Cardiac fibroblast (primary cell): ENCODE measurements around the gene CDC20B.

Source experiments
- DNase-seq, 2 donors: peaks; one replicate each; pipeline versions ENCODE4 v3.0.0 to v3.0.0-alpha.2; 2010; ENCODE audit warnings: low read depth in 2 of 2
- H3K4me3 ChIP-seq, 2 donors: replicated peaks in 1 of 2; 1 replicate in 1 of 2; 2 replicates in 1 of 2; pipeline ENCODE4 v1.5.1; 2011; ENCODE audit warnings: low read depth in 2 of 2, low read length in 2 of 2, mild to moderate bottlenecking in 2 of 2, moderate library complexity in 1 of 2
- TF ChIP-seq, protein P1 (sequence below): IDR thresholded peaks from one replicate; pipeline ENCODE4 v1.5.1; 2011; ENCODE audit warnings: low read depth, mild to moderate bottlenecking, low read length, inconsistent platforms

The CDC20B gene, protein sequence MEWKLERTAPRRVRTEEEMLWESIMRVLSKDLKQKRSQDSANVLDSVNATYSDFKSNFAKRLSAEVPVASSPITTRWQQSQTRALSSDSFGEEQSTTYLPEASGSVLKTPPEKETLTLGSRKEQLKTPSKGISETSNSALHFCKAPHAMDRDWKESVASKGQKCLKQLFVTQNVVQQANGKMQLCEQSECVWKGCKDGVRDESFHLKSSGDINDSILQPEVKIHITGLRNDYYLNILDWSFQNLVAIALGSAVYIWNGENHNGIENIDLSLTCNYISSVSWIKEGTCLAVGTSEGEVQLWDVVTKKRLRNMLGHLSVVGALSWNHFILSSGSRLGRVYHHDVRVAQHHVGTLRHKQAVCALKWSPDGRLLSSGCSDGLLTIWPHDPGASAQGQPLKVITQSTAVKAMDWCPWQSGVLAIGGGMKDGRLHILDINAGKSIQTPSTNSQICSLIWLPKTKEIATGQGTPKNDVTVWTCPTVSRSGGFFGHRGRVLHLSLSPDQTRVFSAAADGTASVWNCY

DNA sequence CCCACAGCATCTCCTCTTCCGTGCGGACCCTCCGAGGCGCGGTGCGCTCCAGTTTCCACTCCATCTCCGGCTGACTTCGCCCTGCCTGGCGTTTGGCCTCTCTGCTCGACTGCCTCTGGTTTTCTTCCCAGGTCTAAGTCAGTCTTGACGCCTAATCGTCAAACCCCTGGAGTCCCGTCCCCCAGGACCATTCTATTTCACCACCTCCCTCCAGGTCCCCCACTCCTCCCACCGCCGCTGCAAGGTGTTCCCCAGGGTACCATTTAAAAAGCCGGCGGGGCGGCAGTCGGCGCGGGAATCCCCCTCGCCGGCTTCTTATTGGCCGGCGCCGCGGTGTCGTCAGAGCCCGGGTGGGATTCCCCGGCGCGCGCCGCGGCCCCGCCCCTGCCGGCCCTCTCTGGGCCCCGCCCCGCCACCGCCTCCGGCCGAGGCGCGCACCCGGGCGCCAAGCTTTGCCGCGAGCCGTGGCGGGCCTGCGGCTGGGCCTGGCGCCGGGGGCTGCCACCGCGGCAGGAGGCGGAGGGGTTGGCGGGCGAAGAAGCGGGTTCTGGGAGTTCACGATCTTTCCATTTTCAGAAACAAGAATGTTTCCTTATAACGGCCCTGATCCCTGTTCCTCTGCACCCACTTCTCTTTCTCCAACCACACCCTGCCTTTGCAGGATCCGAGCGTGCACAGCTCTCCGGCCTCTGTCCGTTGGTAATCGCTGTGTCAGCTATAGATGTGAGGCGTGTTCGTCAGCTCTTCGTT is at the start of gene CDC20B:
Gene CDC20B, minus strand, starts transcription at position 241 of the 750 bp plus-strand sequence. Its CDS starts 177 bp downstream, at position 64.
- DNase-seq = peak; percentile 66 to 70
- H3K4me3 ChIP-seq = peak within 1 kb of the TSS; percentile 52 to 59
- TF ChIP-seq, protein P1, sequence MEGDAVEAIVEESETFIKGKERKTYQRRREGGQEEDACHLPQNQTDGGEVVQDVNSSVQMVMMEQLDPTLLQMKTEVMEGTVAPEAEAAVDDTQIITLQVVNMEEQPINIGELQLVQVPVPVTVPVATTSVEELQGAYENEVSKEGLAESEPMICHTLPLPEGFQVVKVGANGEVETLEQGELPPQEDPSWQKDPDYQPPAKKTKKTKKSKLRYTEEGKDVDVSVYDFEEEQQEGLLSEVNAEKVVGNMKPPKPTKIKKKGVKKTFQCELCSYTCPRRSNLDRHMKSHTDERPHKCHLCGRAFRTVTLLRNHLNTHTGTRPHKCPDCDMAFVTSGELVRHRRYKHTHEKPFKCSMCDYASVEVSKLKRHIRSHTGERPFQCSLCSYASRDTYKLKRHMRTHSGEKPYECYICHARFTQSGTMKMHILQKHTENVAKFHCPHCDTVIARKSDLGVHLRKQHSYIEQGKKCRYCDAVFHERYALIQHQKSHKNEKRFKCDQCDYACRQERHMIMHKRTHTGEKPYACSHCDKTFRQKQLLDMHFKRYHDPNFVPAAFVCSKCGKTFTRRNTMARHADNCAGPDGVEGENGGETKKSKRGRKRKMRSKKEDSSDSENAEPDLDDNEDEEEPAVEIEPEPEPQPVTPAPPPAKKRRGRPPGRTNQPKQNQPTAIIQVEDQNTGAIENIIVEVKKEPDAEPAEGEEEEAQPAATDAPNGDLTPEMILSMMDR = no peak

- TF ChIP-seq, protein P1 = no peak
- DNase-seq = no peak
- H3K4me3 ChIP-seq = no peak overlapping the region
Observed at GRCh38 chr5:55222092-55222984, 49.4 kb upstream of the CDC20B start.

DNA sequence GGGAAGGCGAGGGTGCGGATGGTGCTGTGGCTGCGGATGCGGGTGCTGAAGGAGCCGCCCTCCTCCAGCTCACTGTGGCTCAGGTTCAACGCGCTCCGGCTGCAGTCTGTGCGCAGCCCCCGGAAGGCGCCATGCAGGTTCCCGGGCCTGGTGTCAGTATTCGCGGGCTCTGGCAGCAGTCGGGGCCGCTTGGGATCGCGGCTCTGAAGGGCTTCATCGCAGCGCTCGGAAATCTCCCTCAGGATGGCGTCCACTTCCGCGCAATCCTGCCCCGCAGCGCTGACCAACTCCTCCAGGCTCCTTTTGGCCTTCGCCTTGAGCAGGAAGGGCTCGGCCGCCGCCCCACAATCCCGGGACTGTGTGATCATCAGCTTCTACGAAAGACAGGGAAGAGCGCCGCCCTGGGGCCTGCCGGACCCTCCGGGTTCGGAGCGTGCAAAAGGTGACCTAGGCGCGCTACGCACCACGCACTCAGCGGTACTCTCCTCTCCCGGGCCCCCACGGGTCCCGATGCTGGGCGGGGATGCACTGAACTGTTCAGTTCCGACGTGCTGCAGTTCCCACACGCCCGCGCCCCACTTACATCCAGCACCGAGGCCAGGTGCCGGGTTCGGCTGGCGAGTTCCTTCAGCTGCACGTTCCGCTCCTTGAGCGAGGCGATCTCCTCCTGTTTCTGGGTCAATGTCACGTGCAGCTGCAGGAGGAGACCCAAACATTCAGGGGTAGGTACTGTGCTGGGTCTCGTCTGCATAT is 47.6 kb upstream of the CDC20B start:
- no peak for DNase-seq
- TF ChIP-seq, protein P1 = no peak
- H3K4me3 ChIP-seq = peak overlapping the region; percentile 32 to 35

DNA sequence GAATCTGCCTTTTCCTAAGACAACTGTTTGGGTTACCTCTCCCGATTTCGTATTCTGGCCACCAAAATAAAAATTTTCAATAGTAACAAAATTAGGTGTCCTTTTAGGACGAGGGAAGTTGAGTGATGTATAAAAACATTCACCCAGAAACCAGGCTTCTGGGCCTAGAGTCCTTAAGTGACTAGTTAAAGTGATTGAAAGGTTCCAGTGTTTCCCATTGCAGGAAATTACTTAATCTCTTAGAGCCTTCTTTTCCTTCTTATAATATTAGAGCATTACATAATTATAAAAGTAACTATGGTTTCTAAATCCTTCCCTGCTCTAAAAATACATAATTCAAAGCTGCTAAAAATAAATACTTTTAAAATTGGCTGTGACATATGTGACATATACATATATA is 46.8 kb upstream of the CDC20B start:
- TF ChIP-seq, protein P1 = no peak
- no peak overlapping the region for H3K4me3 ChIP-seq
- no peak for DNase-seq

- no peak overlapping the region for H3K4me3 ChIP-seq
- no peak for DNase-seq
Observed at GRCh38 chr5:55218967-55219366, 46.0 kb upstream of the CDC20B start.

More at GRCh38 chr5:55218967-55219366, 46.0 kb upstream of the CDC20B start:
- TF ChIP-seq, protein P1 = no peak
